ENCODE results near the gene CORO1C. TPM values are rescaled to one million over a fixed set of nuclear protein-coding genes. Genes with fewer than 3 reads are reported as not detected.

Gene CORO1C
- total and polyA plus RNA-seq, 4 donors: 23.2 to 58.6 (median 41.9) TPM

DNA sequence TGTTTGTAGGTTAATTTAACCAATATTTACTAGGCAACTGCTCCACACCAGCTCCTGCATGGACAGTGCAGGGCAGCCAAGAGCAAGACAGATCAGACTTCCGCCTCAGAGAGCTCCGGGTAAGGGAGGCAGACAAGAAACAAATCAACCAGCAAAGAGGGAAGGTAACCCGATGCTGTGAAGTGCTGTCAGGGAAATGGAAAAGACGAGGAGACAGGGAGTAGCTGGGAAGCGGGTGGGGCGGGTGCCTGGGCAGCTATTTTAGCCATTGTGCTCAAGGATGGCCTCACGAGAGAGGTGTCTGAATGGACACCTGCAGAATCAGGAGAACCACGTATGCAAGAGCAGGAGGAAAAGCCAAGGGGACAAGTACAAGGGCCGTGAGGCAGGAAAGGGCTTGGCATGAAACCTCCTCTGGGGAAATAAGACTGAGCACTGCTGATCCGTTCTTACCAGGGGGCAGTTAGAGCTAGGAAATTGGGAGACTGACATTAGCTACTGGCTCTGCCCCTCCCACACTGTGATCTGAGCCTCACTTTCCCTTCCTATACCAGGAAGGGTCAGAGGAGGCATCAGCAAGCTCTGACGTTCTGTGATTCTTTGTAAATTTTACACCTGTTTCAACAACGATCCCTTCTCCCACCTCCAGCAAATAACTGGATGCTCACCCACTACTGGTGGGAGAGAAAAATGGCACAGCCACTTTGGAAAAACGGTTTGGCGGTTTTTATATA, 126.9 kb downstream of the CORO1C start:
- no peak overlapping the region for H3K9ac ChIP-seq (ENCODE audit: low read depth in 1 of 2, low read length in 2 of 2)
- TF ChIP-seq TAF1 (conservative IDR thresholded peaks at IDR 0.05) (no peak), GABPA (IDR thresholded peaks at IDR 0.05 in 1 of 2, conservative IDR thresholded peaks at IDR 0.05 in 1 of 2) (no peak), EGR1 (IDR thresholded peaks at IDR 0.05; ENCODE audit: low read depth in 2 of 2) (no peak), JUND (IDR thresholded peaks at IDR 0.05) (no peak), RXRA (IDR thresholded peaks at IDR 0.05) (no peak), RAD21 (IDR thresholded peaks at IDR 0.05) (no peak)
- TF ChIP-seq, protein P1, sequence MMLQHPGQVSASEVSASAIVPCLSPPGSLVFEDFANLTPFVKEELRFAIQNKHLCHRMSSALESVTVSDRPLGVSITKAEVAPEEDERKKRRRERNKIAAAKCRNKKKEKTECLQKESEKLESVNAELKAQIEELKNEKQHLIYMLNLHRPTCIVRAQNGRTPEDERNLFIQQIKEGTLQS (IDR thresholded peaks at IDR 0.05): no peak
- TF ChIP-seq, protein P2, sequence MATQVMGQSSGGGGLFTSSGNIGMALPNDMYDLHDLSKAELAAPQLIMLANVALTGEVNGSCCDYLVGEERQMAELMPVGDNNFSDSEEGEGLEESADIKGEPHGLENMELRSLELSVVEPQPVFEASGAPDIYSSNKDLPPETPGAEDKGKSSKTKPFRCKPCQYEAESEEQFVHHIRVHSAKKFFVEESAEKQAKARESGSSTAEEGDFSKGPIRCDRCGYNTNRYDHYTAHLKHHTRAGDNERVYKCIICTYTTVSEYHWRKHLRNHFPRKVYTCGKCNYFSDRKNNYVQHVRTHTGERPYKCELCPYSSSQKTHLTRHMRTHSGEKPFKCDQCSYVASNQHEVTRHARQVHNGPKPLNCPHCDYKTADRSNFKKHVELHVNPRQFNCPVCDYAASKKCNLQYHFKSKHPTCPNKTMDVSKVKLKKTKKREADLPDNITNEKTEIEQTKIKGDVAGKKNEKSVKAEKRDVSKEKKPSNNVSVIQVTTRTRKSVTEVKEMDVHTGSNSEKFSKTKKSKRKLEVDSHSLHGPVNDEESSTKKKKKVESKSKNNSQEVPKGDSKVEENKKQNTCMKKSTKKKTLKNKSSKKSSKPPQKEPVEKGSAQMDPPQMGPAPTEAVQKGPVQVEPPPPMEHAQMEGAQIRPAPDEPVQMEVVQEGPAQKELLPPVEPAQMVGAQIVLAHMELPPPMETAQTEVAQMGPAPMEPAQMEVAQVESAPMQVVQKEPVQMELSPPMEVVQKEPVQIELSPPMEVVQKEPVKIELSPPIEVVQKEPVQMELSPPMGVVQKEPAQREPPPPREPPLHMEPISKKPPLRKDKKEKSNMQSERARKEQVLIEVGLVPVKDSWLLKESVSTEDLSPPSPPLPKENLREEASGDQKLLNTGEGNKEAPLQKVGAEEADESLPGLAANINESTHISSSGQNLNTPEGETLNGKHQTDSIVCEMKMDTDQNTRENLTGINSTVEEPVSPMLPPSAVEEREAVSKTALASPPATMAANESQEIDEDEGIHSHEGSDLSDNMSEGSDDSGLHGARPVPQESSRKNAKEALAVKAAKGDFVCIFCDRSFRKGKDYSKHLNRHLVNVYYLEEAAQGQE (IDR thresholded peaks at IDR 0.05): no peak
- TF ChIP-seq, protein P3, sequence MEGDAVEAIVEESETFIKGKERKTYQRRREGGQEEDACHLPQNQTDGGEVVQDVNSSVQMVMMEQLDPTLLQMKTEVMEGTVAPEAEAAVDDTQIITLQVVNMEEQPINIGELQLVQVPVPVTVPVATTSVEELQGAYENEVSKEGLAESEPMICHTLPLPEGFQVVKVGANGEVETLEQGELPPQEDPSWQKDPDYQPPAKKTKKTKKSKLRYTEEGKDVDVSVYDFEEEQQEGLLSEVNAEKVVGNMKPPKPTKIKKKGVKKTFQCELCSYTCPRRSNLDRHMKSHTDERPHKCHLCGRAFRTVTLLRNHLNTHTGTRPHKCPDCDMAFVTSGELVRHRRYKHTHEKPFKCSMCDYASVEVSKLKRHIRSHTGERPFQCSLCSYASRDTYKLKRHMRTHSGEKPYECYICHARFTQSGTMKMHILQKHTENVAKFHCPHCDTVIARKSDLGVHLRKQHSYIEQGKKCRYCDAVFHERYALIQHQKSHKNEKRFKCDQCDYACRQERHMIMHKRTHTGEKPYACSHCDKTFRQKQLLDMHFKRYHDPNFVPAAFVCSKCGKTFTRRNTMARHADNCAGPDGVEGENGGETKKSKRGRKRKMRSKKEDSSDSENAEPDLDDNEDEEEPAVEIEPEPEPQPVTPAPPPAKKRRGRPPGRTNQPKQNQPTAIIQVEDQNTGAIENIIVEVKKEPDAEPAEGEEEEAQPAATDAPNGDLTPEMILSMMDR (IDR thresholded peaks at IDR 0.05; ENCODE audit: low read depth, low read length, missing input control): no peak
- TF ChIP-seq, protein P4, sequence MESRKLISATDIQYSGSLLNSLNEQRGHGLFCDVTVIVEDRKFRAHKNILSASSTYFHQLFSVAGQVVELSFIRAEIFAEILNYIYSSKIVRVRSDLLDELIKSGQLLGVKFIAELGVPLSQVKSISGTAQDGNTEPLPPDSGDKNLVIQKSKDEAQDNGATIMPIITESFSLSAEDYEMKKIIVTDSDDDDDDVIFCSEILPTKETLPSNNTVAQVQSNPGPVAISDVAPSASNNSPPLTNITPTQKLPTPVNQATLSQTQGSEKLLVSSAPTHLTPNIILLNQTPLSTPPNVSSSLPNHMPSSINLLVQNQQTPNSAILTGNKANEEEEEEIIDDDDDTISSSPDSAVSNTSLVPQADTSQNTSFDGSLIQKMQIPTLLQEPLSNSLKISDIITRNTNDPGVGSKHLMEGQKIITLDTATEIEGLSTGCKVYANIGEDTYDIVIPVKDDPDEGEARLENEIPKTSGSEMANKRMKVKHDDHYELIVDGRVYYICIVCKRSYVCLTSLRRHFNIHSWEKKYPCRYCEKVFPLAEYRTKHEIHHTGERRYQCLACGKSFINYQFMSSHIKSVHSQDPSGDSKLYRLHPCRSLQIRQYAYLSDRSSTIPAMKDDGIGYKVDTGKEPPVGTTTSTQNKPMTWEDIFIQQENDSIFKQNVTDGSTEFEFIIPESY (IDR thresholded peaks at IDR 0.05): no peak
- TF ChIP-seq, protein P5, sequence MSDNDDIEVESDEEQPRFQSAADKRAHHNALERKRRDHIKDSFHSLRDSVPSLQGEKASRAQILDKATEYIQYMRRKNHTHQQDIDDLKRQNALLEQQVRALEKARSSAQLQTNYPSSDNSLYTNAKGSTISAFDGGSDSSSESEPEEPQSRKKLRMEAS (IDR thresholded peaks at IDR 0.05): no peak
- no peaks in the 10 kb centered on the region for H3K4me1 ChIP-seq (ENCODE audit: control insufficient read depth in 4 of 4, insufficient read depth in 4 of 4, low read length in 3 of 4)
- H3K4me3 ChIP-seq (ENCODE audit: low read depth in 1 of 3, low read length in 3 of 3): no peak overlapping the region
- H3K27ac ChIP-seq (ENCODE audit: low read depth in 1 of 2, low read length in 2 of 2): no peak overlapping the region
- 51% methylated on average over 14 of the region's 14 CpGs for WGBS
- DNase-seq (ENCODE audit: low spot score): no peak
- H3K9me3 ChIP-seq (ENCODE audit: control insufficient read depth in 4 of 4, low read length in 3 of 4): no peaks in the 10 kb centered on the region
- H3K27me3 ChIP-seq (ENCODE audit: control insufficient read depth in 4 of 4, insufficient read depth in 4 of 4, low read length in 3 of 4): no peaks in the 10 kb centered on the region
- H3K36me3 ChIP-seq (ENCODE audit: control insufficient read depth in 4 of 4, insufficient read depth in 3 of 4, low read depth in 1 of 4, low read length in 3 of 4): no peaks in the 10 kb centered on the region

DNA sequence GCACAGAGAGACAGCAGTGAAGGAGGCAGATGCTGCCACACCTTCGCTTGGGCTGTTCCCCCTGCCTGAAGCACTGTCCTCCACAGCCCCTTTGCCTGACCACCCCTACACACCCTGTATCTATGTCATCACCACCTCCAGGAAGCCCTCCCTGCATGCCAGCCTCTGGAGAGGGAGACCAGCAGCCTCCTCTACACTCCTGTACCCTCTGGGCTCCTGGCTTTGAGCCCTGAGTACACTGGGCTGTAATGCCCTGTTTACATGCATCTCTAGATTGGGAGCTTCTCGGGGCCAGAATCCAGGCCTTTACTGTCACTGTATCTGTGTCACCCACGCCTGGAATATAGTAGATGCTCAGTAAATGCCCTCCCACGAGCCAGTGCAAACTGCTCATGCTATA, 127.6 kb downstream of the CORO1C start:
- 79% methylated on average over 4 of the region's 4 CpGs for WGBS
- Histone ChIP-seq H3K9ac (ENCODE audit: low read depth in 1 of 2, low read length in 2 of 2) (no peak overlapping the region), H3K4me1 (ENCODE audit: control insufficient read depth in 4 of 4, insufficient read depth in 4 of 4, low read length in 3 of 4) (no peaks in the 10 kb centered on the region), H3K36me3 (ENCODE audit: control insufficient read depth in 4 of 4, insufficient read depth in 3 of 4, low read depth in 1 of 4, low read length in 3 of 4) (no peaks in the 10 kb centered on the region), H3K27me3 (ENCODE audit: control insufficient read depth in 4 of 4, insufficient read depth in 4 of 4, low read length in 3 of 4) (no peaks in the 10 kb centered on the region), H3K4me3 (ENCODE audit: low read depth in 1 of 3, low read length in 3 of 3) (no peak overlapping the region), H3K27ac (ENCODE audit: low read depth in 1 of 2, low read length in 2 of 2) (no peak overlapping the region), H3K9me3 (ENCODE audit: control insufficient read depth in 4 of 4, low read length in 3 of 4) (no peaks in the 10 kb centered on the region)
- DNase-seq (ENCODE audit: low spot score): no peak
- TF ChIP-seq, protein P4 (IDR thresholded peaks at IDR 0.05): no peak
- TF ChIP-seq, protein P2 (IDR thresholded peaks at IDR 0.05): no peak
- TF ChIP-seq HNF4G (IDR thresholded peaks at IDR 0.05): no peak
- no peak for TF ChIP-seq HNF4A (conservative IDR thresholded peaks at IDR 0.05)
- no peak for TF ChIP-seq FOXA1 (IDR thresholded peaks at IDR 0.05)

All from liver (tissue), 9 donors.